Bronchial epithelial cell (primary cell): ENCODE data around the gene CDC45. TPM values are rescaled to one million over a fixed set of nuclear protein-coding genes. Genes with fewer than 3 reads are reported as not detected.
"Not testable (repeated sequence)": the region's sequence is repeated elsewhere in the genome, so short reads cannot be mapped to it uniquely, and the experiment has no call there.

Source experiments
- DNase-seq: peaks from one replicate; pipeline ENCODE4 v3.0.0-alpha.2; 2010; ENCODE audit warnings: low read depth
- FAIRE-seq: peaks from 2 replicates; lab custom pipeline; 2011; peaks lifted over from hg19 to GRCh38; lab: Jason Lieb, UNC
- H3K27me3 ChIP-seq: 2 replicates; pipeline ENCODE4 v1.5.1; 2011; ENCODE audit warnings: low read length; ENCODE audit not compliant: control insufficient read depth, insufficient read depth
- H3K36me3 ChIP-seq: 2 replicates; pipeline ENCODE4 v1.5.1; 2011; ENCODE audit warnings: low read length; ENCODE audit not compliant: control insufficient read depth, insufficient read depth
- H3K4me3 ChIP-seq: 2 replicates; pipeline ENCODE4 v1.5.1; 2011; ENCODE audit warnings: mild to moderate bottlenecking, low read depth, low read length, control low read depth
- total RNA-seq: library from RNA; depleted of rRNA; stranded (reverse); fragments of >200 nt; gene quantifications from 2 replicates; pipeline ENCODE4 v1.2.1, GENCODE V29; 2014
- TF ChIP-seq, protein P1 (sequence below): IDR thresholded peaks from 2 replicates; pipeline ENCODE4 v1.5.1; 2011; ENCODE audit warnings: mild to moderate bottlenecking, moderate library complexity, low read length, control low read depth, inconsistent platforms; ENCODE audit not compliant: insufficient read depth, severe bottlenecking

Gene CDC45
- total RNA-seq, 1 donor from 2014 or later = 0.26 TPM

DNA sequence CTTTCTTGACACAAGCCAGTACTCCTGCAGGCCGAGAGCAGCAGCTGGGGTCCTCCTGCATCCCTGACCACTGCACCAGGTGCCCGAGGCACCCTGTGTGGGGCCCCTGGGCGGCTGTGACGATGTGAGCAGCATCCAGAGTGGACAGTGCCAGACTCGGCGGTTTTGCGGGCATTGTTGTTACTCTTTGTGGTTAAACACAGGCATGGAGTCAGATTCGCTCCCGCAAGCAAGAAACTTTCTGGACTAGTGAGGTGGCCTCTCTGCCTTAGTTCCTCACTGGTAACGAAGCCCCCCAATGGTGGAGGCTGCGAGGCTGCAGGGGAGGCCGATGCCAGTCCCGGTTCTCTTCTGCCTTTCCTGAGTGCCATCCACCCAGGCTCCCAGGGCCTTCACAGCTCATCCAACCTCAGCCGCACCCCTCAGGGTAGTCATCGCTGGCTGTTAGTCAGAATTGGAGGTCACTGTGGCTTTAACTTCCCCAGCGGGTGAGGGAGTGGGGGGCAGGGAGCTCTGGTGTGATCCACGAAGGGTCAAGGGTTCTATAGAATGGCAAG is 48.2 kb downstream of the CDC45 start:
- DNase-seq (peak; percentile 25), FAIRE-seq (no peak)

DNA sequence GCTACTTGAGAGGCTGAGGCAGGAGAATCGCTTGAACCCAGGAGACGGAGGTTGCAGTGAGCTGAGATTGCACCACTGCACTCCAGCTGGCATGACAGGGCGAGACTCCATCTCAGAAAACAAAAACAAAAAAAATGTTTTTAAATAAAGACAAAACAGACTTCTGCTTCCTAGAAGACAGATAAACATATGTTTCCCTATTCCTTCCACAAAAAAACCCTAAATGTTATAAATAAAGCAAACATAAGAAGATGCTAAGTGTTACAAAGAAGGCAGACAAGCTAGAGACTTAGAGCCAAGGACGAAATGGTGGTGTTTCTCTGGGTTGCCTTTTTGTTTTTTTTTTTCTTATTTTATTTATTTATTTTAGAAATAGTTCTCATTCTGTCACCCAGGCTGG is 50.1 kb downstream of the CDC45 start:
- TF ChIP-seq, protein P1, sequence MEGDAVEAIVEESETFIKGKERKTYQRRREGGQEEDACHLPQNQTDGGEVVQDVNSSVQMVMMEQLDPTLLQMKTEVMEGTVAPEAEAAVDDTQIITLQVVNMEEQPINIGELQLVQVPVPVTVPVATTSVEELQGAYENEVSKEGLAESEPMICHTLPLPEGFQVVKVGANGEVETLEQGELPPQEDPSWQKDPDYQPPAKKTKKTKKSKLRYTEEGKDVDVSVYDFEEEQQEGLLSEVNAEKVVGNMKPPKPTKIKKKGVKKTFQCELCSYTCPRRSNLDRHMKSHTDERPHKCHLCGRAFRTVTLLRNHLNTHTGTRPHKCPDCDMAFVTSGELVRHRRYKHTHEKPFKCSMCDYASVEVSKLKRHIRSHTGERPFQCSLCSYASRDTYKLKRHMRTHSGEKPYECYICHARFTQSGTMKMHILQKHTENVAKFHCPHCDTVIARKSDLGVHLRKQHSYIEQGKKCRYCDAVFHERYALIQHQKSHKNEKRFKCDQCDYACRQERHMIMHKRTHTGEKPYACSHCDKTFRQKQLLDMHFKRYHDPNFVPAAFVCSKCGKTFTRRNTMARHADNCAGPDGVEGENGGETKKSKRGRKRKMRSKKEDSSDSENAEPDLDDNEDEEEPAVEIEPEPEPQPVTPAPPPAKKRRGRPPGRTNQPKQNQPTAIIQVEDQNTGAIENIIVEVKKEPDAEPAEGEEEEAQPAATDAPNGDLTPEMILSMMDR = no peak
- Histone ChIP-seq H3K27me3 (peaks cover 6% of the 10 kb centered on the region), H3K4me3 (no peak overlapping the region), H3K36me3 (no peaks in the 10 kb centered on the region)
- no peak for FAIRE-seq
- DNase-seq = no peak

More for the DNA sequence above, 48.2 kb downstream of the CDC45 start:
- Histone ChIP-seq H3K27me3 (peaks cover 12% of the 10 kb centered on the region), H3K4me3 (no peak overlapping the region), H3K36me3 (no peaks in the 10 kb centered on the region)
- TF ChIP-seq, protein P1 = no peak

DNA sequence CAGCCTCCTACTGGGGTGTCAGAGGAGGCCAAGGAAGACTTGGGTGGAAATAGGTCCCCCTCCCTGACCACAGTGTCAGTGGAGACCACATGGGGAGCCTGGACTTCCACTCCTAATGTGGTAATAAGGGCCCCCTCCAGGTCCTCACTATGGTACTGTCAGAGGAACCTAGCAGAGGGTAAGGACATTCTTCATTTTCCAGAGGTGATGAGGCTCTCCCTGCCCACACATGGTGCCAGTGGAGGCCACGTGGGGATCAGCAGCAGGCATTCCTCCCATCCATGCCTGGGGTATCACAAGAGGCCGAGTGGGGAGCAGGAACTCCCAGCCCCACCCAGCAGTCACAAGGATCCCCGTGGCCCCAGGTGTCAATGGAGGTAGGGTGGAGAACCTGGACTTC is 51.0 kb downstream of the CDC45 start:
- no peak for FAIRE-seq
- H3K36me3 ChIP-seq = no peaks in the 10 kb centered on the region
- TF ChIP-seq, protein P1 = no peak
- peaks cover 5% of the 10 kb centered on the region for H3K27me3 ChIP-seq
- no peak overlapping the region for H3K4me3 ChIP-seq
- DNase-seq = no peak

DNA sequence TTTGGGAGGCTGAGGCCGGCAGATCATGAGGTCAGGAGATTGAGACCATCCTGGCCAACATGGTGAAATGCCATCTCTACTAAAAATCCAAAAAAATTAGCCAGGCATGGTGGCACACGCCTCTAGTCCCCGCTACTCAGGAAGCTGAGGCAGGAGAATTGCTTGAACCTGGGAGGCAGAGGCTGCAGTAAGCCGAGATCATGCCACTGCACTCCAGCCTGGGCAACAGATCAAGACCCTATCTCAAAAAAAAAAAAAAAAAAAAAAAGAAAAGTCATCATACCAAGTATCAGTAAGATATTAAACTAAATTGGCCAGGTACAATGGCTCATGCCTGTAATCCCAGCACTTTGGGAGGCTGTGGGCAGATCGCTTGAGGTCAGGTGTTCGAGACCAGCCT is 51.6 kb downstream of the CDC45 start:
- not testable (repeated sequence) for H3K36me3 ChIP-seq, H3K4me3 ChIP-seq, DNase-seq, FAIRE-seq, H3K27me3 ChIP-seq

DNA sequence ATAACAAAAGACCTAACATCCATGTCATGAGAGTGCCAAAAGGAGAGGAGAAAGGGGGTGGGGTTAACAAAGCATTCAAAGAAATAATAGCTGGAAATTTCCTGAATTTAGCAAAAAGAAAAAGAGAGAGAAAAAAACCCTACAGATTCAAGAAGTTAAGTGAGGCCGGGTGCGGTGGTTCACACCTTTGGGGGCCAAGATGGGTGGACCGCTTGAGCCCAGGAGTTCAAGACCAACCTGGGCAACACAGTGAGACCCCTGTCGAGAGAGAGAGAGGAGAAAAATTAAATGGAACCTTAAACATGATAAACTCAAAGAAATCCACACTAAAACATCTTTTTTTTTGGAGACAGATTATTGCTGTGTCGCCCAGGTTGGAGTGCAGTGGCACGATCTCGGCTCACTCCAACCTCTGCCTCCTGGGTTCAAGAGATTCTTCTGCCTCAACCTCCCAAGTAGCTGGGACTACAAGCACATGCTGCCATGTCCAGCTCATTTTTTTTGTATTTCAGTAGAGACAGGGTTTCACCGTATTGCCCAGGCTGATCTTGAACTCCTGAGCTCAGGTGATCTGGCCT is 53.4 kb downstream of the CDC45 start:
- Histone ChIP-seq H3K27me3 (peaks cover 2% of the 10 kb centered on the region), H3K4me3 (no peak overlapping the region), H3K36me3 (no peaks in the 10 kb centered on the region)
- no peak for DNase-seq
- TF ChIP-seq, protein P1 = no peak
- FAIRE-seq = no peak

DNA sequence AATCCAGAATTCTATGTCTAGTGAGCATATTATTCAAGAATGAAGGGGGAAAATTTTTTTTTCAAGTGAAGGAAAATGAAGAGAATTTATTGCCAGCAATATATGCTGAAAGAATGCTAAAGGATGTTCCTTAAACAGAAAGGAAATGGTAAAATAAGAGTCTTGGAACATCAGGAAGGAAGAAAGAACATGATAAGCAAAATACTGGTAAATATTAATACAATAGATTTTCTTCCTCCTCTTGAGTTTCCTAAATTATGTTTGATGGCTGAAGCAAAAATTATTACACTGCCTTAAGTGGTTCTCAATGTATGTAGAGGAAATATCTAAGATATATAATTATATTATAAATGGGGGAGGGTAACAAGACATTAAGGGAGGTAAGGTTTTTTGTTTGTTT is 54.1 kb downstream of the CDC45 start:
- DNase-seq (no peak), FAIRE-seq (no peak)
- TF ChIP-seq, protein P1 = no peak
- Histone ChIP-seq H3K36me3 (no peaks in the 10 kb centered on the region), H3K4me3 (no peak overlapping the region), H3K27me3 (peaks cover 2% of the 10 kb centered on the region)
